ENCODE measurements around the gene ZBTB8B.
"Not testable (repeated sequence)": the region's sequence is repeated elsewhere in the genome, so short reads cannot be mapped to it uniquely, and the experiment has no call there.

ZBTB8B gene

GRCh38 chr1:32470991-32471694, 6.3 kb downstream of the ZBTB8B start:
- no peak for DNase-seq

- DNase-seq: no peak
Measured at GRCh38 chr1:32471695-32472362, 7.0 kb downstream of the ZBTB8B start.

GRCh38 chr1:32472966-32473365, 8.1 kb downstream of the ZBTB8B start:
- DNase-seq: not testable (repeated sequence)

GRCh38 chr1:32474954-32475353, 10.1 kb downstream of the ZBTB8B start:
- DNase-seq: no peak

DNA sequence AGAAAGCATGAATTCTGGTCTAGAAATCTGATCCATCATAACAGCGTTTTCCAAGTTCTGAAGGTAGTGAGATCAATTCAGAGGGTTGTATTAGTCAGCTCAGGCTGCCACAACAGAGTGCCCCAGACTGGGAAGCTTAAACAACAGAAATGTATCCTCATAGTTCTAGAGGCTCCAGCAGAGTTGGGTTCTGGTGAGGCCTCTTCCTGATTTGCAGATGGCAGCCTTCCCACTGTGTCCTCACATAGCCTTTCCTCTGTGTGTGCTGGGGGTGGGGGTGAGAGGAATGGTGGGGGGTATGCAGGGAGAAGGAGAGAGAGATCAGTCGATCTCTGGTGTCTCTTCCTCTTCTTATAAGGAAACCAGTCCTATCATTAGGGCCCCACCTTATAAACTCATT, 15.1 kb downstream of the ZBTB8B start:
- no peak for DNase-seq

GRCh38 chr1:32480761-32481160, 15.9 kb downstream of the ZBTB8B start:
- no peak for DNase-seq

DNA sequence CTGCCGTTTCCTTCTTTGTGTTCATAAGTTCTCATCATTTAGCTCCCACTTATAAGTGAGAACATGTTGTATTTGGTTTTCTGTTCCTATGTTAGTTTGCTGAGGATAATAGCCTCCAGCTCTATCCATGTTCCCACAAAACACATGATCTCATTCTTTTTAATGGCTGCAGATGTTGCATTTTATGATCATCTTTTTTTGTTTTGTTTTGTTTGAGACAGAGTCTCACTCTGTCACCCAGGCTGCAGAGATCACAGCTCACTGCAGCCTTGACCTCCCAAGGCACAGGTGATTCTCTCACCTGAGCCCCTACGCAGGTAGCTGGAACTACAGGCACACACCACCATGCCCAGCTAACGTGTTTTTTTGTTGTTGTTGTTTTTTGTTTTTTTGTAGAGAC, 16.9 kb downstream of the ZBTB8B start:
- not testable (repeated sequence) for DNase-seq

DNA sequence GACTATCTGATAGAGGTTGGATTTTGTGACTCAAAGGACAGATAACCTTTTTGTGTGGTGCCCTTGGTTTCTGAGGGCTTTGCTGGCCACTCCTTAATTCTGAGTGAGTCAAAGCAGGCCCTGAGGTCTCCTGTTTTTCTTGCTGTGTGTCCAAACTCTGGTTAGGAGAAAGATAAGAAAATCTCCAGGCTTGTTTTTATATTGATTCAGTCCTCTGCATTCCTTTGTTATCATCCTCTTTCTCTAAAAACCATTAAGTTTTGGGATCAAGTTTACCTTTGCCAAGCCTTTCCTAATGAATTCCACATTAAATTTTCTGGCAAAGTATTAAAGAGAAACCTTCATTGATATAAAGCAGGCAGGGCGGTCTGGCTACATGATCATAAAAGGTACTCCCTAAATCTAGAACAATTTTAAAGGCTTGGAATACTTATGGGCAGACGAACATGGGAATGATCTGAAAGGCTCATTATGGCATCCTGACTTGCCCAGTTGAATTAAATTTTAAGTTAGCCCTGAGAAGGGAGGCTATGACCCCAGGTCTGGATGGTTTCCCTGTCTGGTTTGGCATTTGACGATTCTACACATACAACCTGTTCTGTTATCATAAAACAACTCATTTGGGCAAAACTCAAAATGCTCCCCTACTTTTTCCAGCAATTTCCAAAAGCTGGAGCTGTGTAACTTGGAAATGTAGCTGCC, 20.8 kb downstream of the ZBTB8B start:
- DNase-seq: no peak

GRCh38 chr1:32486463-32487113, 21.7 kb downstream of the ZBTB8B start:
- DNase-seq: no peak

DNA sequence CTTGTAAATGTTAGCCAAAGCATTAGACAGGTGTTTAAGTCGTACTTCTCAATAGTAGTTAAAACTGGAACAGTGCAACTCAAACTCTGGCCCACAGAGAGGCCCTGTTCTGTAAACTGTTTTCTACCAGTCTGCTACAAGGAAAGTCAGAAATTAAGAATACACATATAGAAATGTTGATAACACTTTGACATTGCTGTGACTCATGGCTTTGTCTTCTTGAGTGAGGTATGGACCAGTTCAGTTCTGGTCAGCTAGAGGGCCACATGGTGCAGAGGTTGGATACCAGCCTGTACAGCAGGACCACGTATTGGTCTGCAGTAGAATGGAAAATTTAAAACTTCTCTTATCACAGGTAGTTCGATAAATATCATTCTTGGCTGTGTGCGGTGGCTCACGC, 22.3 kb downstream of the ZBTB8B start:
- no peak for DNase-seq

DNA sequence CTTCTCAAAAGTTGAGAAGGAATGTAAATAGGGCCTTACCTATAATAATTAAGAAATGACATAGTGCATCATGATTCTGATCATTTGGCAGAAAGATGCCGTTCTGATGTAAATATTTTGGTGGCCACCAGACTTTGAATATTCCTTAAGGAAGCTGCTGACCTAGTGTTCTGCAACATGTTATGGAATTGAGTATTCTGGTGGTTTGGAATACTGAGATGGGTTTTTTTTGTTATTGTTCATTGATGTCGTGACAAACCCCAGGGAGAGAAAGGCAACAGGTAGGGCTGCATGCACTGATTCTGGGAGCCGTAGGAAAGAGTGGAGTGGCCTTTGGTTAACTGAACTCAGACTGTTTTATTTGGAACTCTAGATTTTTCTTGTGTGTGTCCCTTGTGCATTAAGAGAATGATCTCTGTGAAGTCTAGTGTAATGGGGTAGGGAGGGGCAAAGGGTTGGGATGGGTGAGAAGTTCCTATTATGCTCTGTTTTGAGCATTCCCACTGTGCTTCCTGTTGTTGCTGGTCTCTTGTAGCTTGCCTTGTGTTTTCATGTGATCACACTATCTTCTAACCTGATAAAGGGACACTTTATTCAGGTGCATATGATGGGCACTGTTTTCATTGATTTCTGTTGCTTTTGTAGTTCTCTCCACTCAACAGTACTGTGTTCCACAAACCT, 25.0 kb downstream of the ZBTB8B start:
- DNase-seq: no peak

- no peak for DNase-seq
Measured at GRCh38 chr1:32491386-32491785, 26.5 kb downstream of the ZBTB8B start.

DNA sequence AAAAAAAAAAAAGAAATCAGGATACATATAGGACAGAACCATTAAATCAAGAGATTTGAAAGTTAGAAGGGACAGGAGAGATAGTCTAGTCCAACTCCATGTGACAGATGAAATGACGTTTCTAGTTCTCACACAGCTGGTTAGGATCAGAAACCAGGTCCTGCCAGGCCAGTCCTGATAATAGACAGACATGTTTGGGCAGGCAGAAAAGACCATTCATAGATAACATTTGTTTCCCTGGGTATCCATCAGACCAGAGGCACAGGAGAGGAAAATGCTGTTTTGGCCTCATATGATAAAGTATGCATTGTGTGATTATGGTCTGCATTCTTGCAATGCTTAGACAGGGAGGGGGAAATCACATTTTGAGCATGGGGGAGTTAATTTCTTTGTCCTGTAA, 29.3 kb downstream of the ZBTB8B start:
- DNase-seq: no peak

GRCh38 chr1:32494711-32495337, 30.0 kb downstream of the ZBTB8B start:
- DNase-seq: no peak

- no peak for DNase-seq
Measured at GRCh38 chr1:32496127-32496526, 31.3 kb downstream of the ZBTB8B start.

- no peak for DNase-seq
Measured at GRCh38 chr1:32498751-32499150, 33.9 kb downstream of the ZBTB8B start.

- DNase-seq: no peak
Measured at GRCh38 chr1:32500387-32501209, 35.7 kb downstream of the ZBTB8B start.

DNA sequence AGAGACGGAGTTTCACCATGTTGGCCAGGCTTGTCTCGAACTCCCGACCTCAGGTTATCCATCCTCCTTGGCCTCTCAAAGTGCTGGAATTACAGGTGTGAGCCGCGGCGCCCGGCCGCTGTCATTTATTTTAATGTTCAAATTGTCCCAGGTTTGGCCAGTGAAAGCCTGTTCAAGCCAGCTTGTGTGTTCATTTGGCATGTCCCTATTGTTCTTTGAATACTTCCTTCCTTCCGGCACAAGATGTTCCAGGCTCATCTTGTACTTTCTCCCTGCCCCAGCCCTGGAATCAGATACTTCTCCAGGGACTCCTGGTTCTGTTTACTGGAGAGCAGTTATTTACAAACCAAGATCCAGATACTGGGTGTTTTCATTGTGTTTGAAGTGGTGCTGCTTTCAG, 37.0 kb downstream of the ZBTB8B start:
- no peak for DNase-seq

- DNase-seq: no peak
Measured at GRCh38 chr1:32503153-32503552, 38.3 kb downstream of the ZBTB8B start.

DNA sequence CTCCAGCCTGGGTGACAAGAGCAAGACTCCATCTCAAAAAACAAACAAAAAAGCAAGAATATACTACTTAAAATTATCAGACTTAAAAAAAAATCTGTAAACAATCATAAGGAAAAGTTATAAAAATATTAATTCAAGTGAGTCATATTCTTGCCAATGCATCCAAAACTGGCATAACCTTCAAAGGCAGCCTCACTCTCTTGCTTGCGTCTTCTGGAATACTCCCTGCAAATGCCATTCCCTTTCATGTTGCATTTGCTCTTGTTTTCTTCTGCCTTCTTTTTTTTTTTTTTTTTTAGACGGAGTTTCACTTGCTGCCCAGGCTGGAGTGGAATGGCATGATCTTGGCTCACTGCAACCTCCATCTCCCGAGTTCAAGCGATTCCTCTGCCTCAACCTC, 42.1 kb downstream of the ZBTB8B start:
- no peak for DNase-seq

- no peak for DNase-seq
Measured at GRCh38 chr1:32508761-32509160, 43.9 kb downstream of the ZBTB8B start.

GRCh38 chr1:32509939-32510338, 45.1 kb downstream of the ZBTB8B start:
- DNase-seq: no peak
